Esophagus muscularis mucosa (tissue), 4 donors: Measurements from ENCODE around the gene ASB7. TPM values are rescaled to one million over a fixed set of nuclear protein-coding genes. Genes with fewer than 3 reads are reported as not detected.

Experiments
- DNase-seq: peaks from one replicate; pipeline ENCODE4 v3.0.0-alpha.2; 2017; ENCODE audit errors: extremely low spot score
- H3K27ac ChIP-seq, 4 donors: fragments of 200-600 bp; sonication (generic); replicated peaks in 1 of 4; 1 replicate in 3 of 4; 2 replicates in 1 of 4; pipeline ENCODE4 v1.5.1; 2016 to 2019; ENCODE audit warnings: mild to moderate bottlenecking in 1 of 4
- H3K27me3 ChIP-seq, 4 donors: fragments of 200-600 bp; sonication (generic); one replicate each; pipeline versions ENCODE4 v1.5.1 to v1.6.0; 2016 to 2019
- H3K36me3 ChIP-seq, 4 donors: fragments of 200-600 bp; sonication (generic); one replicate each; pipeline ENCODE4 v1.5.1; 2016 to 2019
- H3K4me1 ChIP-seq, 4 donors: fragments of 200-600 bp; sonication (generic); one replicate each; pipeline ENCODE4 v1.5.1; 2016 to 2019
- H3K4me3 ChIP-seq, 4 donors: fragments of 200-600 bp; sonication (generic); 1 replicate in 2 of 4; 2 replicates in 2 of 4; pipeline ENCODE4 v1.5.1; 2016 to 2019; ENCODE audit warnings: mild to moderate bottlenecking in 4 of 4, moderate library complexity in 1 of 4
- H3K9me3 ChIP-seq, 4 donors: fragments of 200-600 bp; sonication (generic); 1 replicate in 3 of 4; 2 replicates in 1 of 4; pipeline ENCODE4 v1.5.1; 2016 to 2019
- CTCF ChIP-seq, 3 experiments: fragments of 200-600 bp in 2 of 3; fragments of 450-650 bp in 1 of 3; sonication (generic) in 2 of 3; IDR thresholded peaks; one replicate each; pipeline ENCODE4 v1.5.1; 2017 to 2019; ENCODE audit warnings: antibody characterized with exemption in 3 of 3, mild to moderate bottlenecking in 2 of 3, moderate library complexity in 1 of 3
- EP300 ChIP-seq: sonication (generic); formaldehyde crosslinking; IDR thresholded peaks from one replicate; pipeline ENCODE4 v1.6.1; 2017; ENCODE audit warnings: antibody characterized with exemption
- POLR2A ChIP-seq: fragments of 450-650 bp; IDR thresholded peaks from one replicate; pipeline ENCODE4 v1.6.1; 2017; ENCODE audit warnings: antibody characterized with exemption, moderate library complexity, mild to moderate bottlenecking, low read depth
- POLR2AphosphoS5 ChIP-seq, 2 donors: sonication (generic); formaldehyde crosslinking; IDR thresholded peaks; one replicate each; pipeline ENCODE4 v1.6.1; 2017; ENCODE audit warnings: antibody characterized with exemption in 2 of 2
- WGBS: methylation state at CpG from one replicate; pipeline ENCODE4 v1.1.5; 2018; 5-methylcytosine and 5-hydroxymethylcytosine counted together
- intact Hi-C: fragments of 100-400 bp; cut with DNase I; formaldehyde crosslinking; loops from one replicate; pipeline ENCODE4 v1.15.1; 2023
- total RNA-seq, 4 donors: library from RNA; depleted of rRNA; stranded (reverse); fragments of >200 nt; gene quantifications; one replicate each; pipeline versions ENCODE4 v1.1.0 to v1.2.1, GENCODE V29; 2016

The ASB7 gene
- total RNA-seq, 4 donors from 2014 or later, result 12.8 to 13.8 (median 13.4) TPM

DNA sequence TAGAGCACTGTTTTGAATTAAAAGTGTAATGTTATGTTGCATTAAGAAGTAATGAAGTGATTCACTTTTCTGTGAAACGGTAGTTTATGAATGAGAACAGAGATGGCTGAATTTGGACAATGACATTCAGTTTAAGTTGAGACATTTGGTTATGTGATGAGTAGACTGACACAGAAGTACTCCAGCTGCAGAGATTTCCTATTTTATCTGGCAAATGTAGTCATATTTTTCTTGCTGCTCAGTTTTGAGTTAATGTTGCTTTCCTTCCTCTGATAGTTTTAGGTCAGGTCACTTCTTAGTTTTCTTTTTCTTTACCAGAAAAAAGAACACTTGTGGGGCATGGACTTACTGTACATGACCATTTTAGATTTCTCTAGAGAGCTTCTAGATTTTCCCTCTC is 51.2 kb downstream of the ASB7 start:
- no peak for TF ChIP-seq CTCF (IDR thresholded peaks at IDR 0.05)
- TF ChIP-seq POLR2A, result no peak
- no peak for TF ChIP-seq EP300
- no peak for TF ChIP-seq POLR2AphosphoS5 (IDR thresholded peaks at IDR 0.05)
- intact Hi-C loops, result no loop called here
- no peaks in the 10 kb centered on the region for H3K27me3 ChIP-seq
- H3K4me1 ChIP-seq, result peaks cover 0 to 5% (median 0%) of the 10 kb centered on the region in 4 donors
- H3K36me3 ChIP-seq, result peaks cover 0 to 24% (median 4%) of the 10 kb centered on the region in 4 donors
- no peak overlapping the region for H3K4me3 ChIP-seq
- WGBS, result 69% methylated on average over 1 of the region's 1 CpG
- no peak overlapping the region for H3K27ac ChIP-seq
- no peak for DNase-seq
- H3K9me3 ChIP-seq, result no peaks in the 10 kb centered on the region

DNA sequence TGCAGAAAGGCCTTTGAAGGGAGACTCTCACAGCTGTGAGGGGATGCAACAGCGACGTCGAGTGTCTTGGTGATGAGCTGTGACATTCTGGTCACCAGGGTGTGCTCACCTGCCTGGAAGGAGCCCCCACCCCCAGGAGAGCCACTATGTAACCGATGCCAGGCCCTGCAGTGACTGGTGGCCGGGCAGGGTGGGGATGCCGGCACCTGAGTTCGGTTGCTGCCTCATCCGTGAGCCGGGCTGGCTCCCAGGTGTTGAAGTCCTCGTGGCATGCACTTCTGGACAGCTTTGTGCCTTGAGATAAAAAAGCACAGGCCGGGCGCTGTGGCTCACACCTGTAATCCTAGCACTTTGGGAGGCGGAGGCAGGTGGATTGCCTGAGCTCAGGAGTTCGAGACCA is 56.5 kb downstream of the ASB7 start:
- intact Hi-C loops, result no loop called here
- 93% methylated on average over 14 of the region's 14 CpGs for WGBS
- no peak for DNase-seq
- no peaks in the 10 kb centered on the region for H3K27me3 ChIP-seq
- peaks cover 0 to 3% (median 0%) of the 10 kb centered on the region in 4 donors for H3K4me1 ChIP-seq
- H3K36me3 ChIP-seq, result no peaks in the 10 kb centered on the region
- no peak overlapping the region for H3K4me3 ChIP-seq
- TF ChIP-seq POLR2A, result no peak
- no peak for TF ChIP-seq EP300
- no peak for TF ChIP-seq POLR2AphosphoS5 (IDR thresholded peaks at IDR 0.05)
- no peak for TF ChIP-seq CTCF (IDR thresholded peaks at IDR 0.05)
- H3K9me3 ChIP-seq, result no peaks in the 10 kb centered on the region
- no peak overlapping the region for H3K27ac ChIP-seq

GRCh38 chr15:100661156-100661555 is 58.8 kb downstream of the ASB7 start:
- Histone ChIP-seq H3K27ac (no peak overlapping the region), H3K9me3 (no peaks in the 10 kb centered on the region), H3K36me3 (no peaks in the 10 kb centered on the region), H3K4me1 (peaks cover 0 to 3% (median 0%) of the 10 kb centered on the region in 4 donors), H3K27me3 (no peaks in the 10 kb centered on the region), H3K4me3 (no peak overlapping the region)
- TF ChIP-seq POLR2AphosphoS5 (IDR thresholded peaks at IDR 0.05) (no peak), POLR2A (no peak), EP300 (no peak), CTCF (IDR thresholded peaks at IDR 0.05) (no peak)
- DNase-seq, result no peak
- WGBS, result 71% methylated on average over 3 of the region's 10 CpGs
- intact Hi-C loops, result no loop called here

GRCh38 chr15:100663086-100663914 is 60.9 kb downstream of the ASB7 start:
- DNase-seq, result no peak
- Histone ChIP-seq H3K9me3 (no peaks in the 10 kb centered on the region), H3K4me3 (no peak overlapping the region), H3K27me3 (no peaks in the 10 kb centered on the region), H3K27ac (no peak overlapping the region), H3K4me1 (peaks cover 0 to 18% (median 11%) of the 10 kb centered on the region in 4 donors), H3K36me3 (no peaks in the 10 kb centered on the region)
- intact Hi-C loops, result no loop called here
- TF ChIP-seq CTCF (IDR thresholded peaks at IDR 0.05) (no peak), POLR2AphosphoS5 (IDR thresholded peaks at IDR 0.05) (no peak), EP300 (no peak), POLR2A (no peak)
- 63% methylated on average over 13 of the region's 13 CpGs for WGBS

DNA sequence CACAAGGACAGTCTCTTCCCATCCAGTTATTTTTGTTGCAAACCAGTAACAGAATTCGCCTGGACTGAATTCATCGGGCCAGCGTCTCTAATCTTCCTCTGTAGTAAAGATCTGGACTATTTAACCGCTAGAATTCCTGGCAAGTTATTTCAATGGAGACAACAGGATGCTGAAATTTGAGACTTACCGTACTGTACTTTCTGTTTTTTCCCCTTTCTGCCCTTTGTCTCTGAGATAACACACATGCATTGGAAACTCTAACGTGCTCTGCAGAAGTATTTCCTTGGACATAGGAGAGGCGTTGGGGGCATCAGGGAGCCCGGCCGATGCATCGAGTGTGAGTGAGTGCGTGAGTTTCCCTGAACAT is 61.5 kb downstream of the ASB7 start:
- Histone ChIP-seq H3K27ac (no peak overlapping the region), H3K4me1 (peaks cover 0 to 19% (median 12%) of the 10 kb centered on the region in 4 donors), H3K27me3 (no peaks in the 10 kb centered on the region), H3K9me3 (no peaks in the 10 kb centered on the region), H3K36me3 (no peaks in the 10 kb centered on the region), H3K4me3 (no peak overlapping the region)
- DNase-seq, result peak; percentile 86
- intact Hi-C loops, result no loop called here
- TF ChIP-seq CTCF (IDR thresholded peaks at IDR 0.05) (no peak), POLR2A (no peak), EP300 (no peak), POLR2AphosphoS5 (IDR thresholded peaks at IDR 0.05) (no peak)
- 56% methylated on average over 11 of the region's 11 CpGs for WGBS
